DND-41 (cell line): ENCODE measurements around the gene GALR2.

Experiments
- ATAC-seq: fragments of 200-7000 bp; cut with Tn5 transposase; 3 replicates; pipeline ENCODE4 v1.9.1; 2021; ENCODE audit warnings: low read depth; ENCODE audit not compliant: insufficient read depth
- DNase-seq: peaks from one replicate; pipeline ENCODE4 v3.0.0-alpha.2; 2020
- H2AFZ ChIP-seq: 2 replicates; pipeline ENCODE4 v1.6.0; 2012; ENCODE audit warnings: low read depth, low read length
- H3K27ac ChIP-seq: 2 replicates; pipeline ENCODE4 v1.5.1; 2012; ENCODE audit warnings: low read length, inconsistent platforms
- H3K27me3 ChIP-seq: fragments of 200-600 bp; sonication (generic); 2 replicates; pipeline ENCODE4 v1.6.0; 2012; ENCODE audit warnings: low read length, mild to moderate bottlenecking, inconsistent platforms; ENCODE audit not compliant: insufficient read depth, poor library complexity
- H3K36me3 ChIP-seq: 2 replicates; pipeline ENCODE4 v1.5.1; 2012; ENCODE audit warnings: low read length, inconsistent platforms; ENCODE audit not compliant: insufficient read depth
- H3K4me1 ChIP-seq: 2 replicates; pipeline ENCODE4 v1.5.1; 2012; ENCODE audit warnings: mild to moderate bottlenecking, low read length; ENCODE audit not compliant: insufficient read depth
- H3K4me2 ChIP-seq: 2 replicates; pipeline ENCODE4 v1.6.0; 2012; ENCODE audit warnings: mild to moderate bottlenecking, moderate library complexity, low read length, inconsistent platforms; ENCODE audit not compliant: insufficient read depth
- H3K4me3 ChIP-seq, 2 experiments: fragments of 200-600 bp in 1 of 2; shearing (Covaris generic) in 1 of 2; 2 replicates each; pipeline ENCODE4 v1.5.1; 2012 to 2016; ENCODE audit warnings: inconsistent platforms in 2 of 2, low read length in 2 of 2, mild to moderate bottlenecking in 2 of 2, low read depth in 1 of 2, moderate library complexity in 1 of 2
- H3K79me2 ChIP-seq: 2 replicates; pipeline ENCODE4 v1.6.0; 2012; ENCODE audit warnings: low read length, inconsistent platforms; ENCODE audit not compliant: insufficient read depth
- H3K9ac ChIP-seq: 2 replicates; pipeline ENCODE4 v1.6.0; 2012; ENCODE audit warnings: low read depth, mild to moderate bottlenecking, inconsistent platforms, low read length, moderate library complexity
- H3K9me3 ChIP-seq: 2 replicates; pipeline ENCODE4 v1.5.1; 2012; ENCODE audit warnings: low read length, moderate library complexity, mild to moderate bottlenecking, inconsistent platforms; ENCODE audit not compliant: insufficient read depth, severe bottlenecking
- H4K20me1 ChIP-seq: 2 replicates; pipeline ENCODE4 v1.6.0; 2012; ENCODE audit warnings: low read length; ENCODE audit not compliant: insufficient read depth
- CTCF ChIP-seq: IDR thresholded peaks from 2 replicates; pipeline ENCODE4 v1.5.1; 2012; ENCODE audit warnings: borderline replicate concordance, low read length, moderate library complexity, mild to moderate bottlenecking; ENCODE audit not compliant: poor library complexity, severe bottlenecking; ENCODE audit errors: extremely low read depth
- EZH2 ChIP-seq: IDR thresholded peaks from 3 replicates; pipeline ENCODE4 v1.6.1; 2012; ENCODE audit warnings: borderline replicate concordance, low read depth, mild to moderate bottlenecking, moderate library complexity, low read length, inconsistent platforms; ENCODE audit not compliant: severe bottlenecking

Gene GALR2

GRCh38 chr17:76086384-76086783 is 11.8 kb downstream of the GALR2 start:
- Histone ChIP-seq H4K20me1 (no peaks in the 10 kb centered on the region; the same call in 1 of the 2 replicates), H3K27ac (no peak overlapping the region), H3K4me2 (no peak overlapping the region), H3K36me3 (peaks cover 86% of the 10 kb centered on the region), H3K4me1 (no peaks in the 10 kb centered on the region), H3K79me2 (no peaks in the 10 kb centered on the region), H3K4me3 (no peak overlapping the region), H3K9ac (no peak overlapping the region), H3K9me3 (no peaks in the 10 kb centered on the region), H2AFZ (no peak overlapping the region), H3K27me3 (no peaks in the 10 kb centered on the region)
- ATAC-seq: no peak
- TF ChIP-seq CTCF: no peak
- no peak for TF ChIP-seq EZH2
- no peak for DNase-seq

GRCh38 chr17:76087531-76087930 is 12.9 kb downstream of the GALR2 start:
- Histone ChIP-seq H3K79me2 (no peaks in the 10 kb centered on the region), H3K9ac (no peak overlapping the region), H3K4me2 (no peak overlapping the region), H4K20me1 (no peaks in the 10 kb centered on the region), H3K9me3 (no peaks in the 10 kb centered on the region), H3K27ac (no peak overlapping the region), H2AFZ (no peak overlapping the region), H3K4me1 (no peaks in the 10 kb centered on the region), H3K36me3 (peaks cover 95% of the 10 kb centered on the region), H3K4me3 (no peak overlapping the region), H3K27me3 (no peaks in the 10 kb centered on the region)
- DNase-seq (no peak), ATAC-seq (no peak)
- no peak for TF ChIP-seq EZH2
- no peak for TF ChIP-seq CTCF

- Histone ChIP-seq H3K4me1 (no peaks in the 10 kb centered on the region), H4K20me1 (no peaks in the 10 kb centered on the region), H3K36me3 (peaks cover 96% of the 10 kb centered on the region), H2AFZ (no peak overlapping the region), H3K9me3 (no peaks in the 10 kb centered on the region), H3K4me3 (no peak overlapping the region), H3K4me2 (no peak overlapping the region), H3K27me3 (no peaks in the 10 kb centered on the region), H3K27ac (no peak overlapping the region), H3K79me2 (no peaks in the 10 kb centered on the region), H3K9ac (no peak overlapping the region)
- no peak for DNase-seq
- ATAC-seq: 0 out of 3 replicates have a peak, but pooled peaks have one; percentile 36
- TF ChIP-seq EZH2 (no peak), CTCF (peak; percentile 37)
These were observed 13.7 kb downstream of the GALR2 start for GRCh38 chr17:76088041-76088867.
